Activated CD8-positive, alpha-beta memory T cell treated with anti-CD3 and anti-CD28 coated beads, Interleukin-2, amount 50 U/mL, for 24 hours (primary cell): Measurements from ENCODE around the gene EIF3A.
"Not testable (repeated sequence)": the region's sequence is repeated elsewhere in the genome, so short reads cannot be mapped to it uniquely, and the experiment has no call there.

Experiments used
- DNase-seq: peaks from one replicate; pipeline ENCODE4 v3.0.0-alpha.2; 2020; ENCODE audit errors: extremely low read depth

The EIF3A gene

GRCh38 chr10:119101366-119102098, 20.9 kb upstream of the EIF3A start:
- no peak for DNase-seq

- DNase-seq = no peak
Measured at GRCh38 chr10:119100434-119101238, 20.0 kb upstream of the EIF3A start.

- no peak for DNase-seq
Measured at GRCh38 chr10:119098576-119098975, 18.0 kb upstream of the EIF3A start.

DNA sequence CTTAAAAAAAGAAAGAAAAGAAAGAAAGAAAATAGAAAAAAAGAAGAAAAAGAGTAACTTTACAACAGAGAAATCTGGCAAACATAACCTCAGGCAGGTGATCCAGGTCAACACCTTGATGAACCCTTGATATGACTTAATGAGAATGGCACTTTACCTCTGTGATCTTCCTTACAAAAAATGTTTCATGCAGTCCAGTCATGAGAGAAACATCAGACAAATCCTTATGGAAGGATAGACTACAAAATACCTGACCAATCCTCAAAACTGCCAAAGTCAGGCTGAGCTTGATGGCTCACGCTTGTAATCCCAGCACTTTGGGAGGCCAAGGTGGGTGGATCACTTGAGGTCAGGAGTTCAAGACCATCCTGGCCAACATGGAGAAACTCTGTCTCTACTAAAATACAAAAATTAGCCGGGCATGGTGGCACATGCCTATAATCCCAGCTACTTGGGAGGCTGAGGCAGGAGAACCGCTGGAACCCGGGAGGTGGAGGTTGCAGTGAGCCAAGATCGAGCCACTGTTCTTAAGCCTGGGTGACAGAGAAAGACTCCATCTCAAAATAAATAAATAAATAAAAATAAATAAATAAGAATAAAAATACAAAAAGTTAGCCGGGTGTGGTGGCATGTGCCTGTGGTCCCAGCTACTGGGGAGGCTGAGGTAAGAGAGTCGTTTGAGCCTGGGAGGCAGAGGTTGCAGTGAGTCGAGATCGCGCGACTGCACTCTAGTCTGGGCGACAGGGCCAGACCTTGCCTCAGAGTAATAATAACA, 16.2 kb upstream of the EIF3A start:
- not testable (repeated sequence) for DNase-seq

GRCh38 chr10:119095640-119096039, 15.0 kb upstream of the EIF3A start:
- no peak for DNase-seq

GRCh38 chr10:119090968-119091367, 10.4 kb upstream of the EIF3A start:
- DNase-seq = no peak

GRCh38 chr10:119090026-119090795, 9.6 kb upstream of the EIF3A start:
- no peak for DNase-seq

DNA sequence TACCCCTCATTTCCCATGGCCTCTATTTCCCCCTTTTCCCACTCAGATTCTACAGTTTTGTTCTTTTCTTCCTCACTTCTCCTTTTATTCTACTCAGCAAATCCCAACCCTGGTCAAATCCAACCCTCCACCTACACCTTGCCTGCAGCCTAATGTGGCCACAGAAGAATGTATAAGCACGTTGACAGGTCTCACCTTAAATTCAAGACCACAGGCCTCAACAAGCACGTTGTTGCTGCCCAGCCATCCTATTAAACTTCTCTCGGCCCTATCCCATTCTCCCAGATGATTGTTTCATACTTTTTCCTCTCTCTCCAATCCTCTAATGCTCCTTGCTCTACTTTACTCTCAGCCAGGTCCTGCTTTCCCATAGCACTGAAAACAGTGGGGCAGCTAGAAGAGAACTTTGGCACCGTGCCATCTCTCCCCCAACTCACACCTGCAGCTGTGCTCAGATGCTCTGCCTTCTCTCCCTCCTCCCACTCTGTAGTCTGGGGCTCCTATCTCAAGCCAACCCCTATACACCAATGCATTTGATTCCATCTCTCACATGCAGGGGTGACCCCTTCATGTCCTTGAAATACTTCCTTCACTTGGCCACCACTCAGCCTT, 6.8 kb upstream of the EIF3A start:
- no peak for DNase-seq

DNA sequence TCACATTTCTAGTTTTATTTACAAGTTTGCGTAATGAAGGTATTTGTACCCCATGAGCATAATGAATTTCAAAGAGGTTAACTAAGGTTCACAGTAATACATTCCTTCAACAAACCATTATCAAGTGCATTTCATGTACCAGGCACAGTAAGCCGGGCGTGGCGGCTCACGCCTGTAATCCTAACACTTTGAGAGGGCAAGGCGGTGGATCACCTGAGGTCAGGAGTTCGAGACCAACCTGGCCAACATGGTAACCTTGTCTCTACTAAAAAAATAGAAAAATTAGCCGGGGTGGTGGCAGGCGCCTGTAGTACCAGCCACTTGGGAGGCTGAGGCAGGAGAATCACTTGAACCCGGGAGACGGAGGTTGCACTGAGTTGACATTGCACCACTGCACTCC, 4.3 kb upstream of the EIF3A start:
- no peak for DNase-seq

- no peak for DNase-seq
Measured at GRCh38 chr10:119079599-119080520, 757 bp downstream of the EIF3A start.

DNA sequence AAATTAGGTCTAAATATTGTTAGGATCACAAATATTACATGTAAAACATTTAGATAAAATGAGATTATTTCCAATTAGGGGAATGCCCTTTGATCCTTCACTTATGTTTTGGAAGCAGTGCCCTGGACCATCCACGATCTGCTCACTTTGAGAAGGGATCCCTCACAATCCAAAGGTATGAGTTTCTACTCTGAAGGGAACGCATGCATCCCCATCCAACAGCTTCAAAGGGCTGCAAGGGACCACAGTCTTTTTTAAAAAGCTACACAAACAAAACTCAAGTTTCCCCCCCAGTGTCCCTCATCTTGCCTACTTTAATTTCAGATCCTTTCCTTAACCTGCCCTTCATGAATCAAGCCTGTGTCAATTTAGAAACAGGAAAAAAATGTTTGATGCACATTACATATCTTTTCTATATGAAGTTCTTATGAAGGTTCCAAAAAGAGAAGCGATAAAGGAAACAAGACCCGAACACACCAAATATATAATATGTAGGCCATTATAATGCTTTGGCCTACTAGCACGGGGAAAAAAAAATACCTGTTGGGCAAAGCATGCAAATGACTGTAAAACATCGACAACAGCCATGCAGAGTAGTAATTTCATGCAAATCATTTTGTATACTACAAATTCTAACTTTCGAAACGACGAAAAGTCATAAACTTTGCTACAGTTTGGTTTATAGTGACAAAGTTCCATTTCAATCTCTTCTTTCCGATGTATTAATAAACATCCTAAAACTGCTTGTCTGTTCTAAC, 2.0 kb downstream of the EIF3A start:
- no peak for DNase-seq

- DNase-seq = no peak
Measured at GRCh38 chr10:119073584-119073983, 7.0 kb downstream of the EIF3A start.

DNA sequence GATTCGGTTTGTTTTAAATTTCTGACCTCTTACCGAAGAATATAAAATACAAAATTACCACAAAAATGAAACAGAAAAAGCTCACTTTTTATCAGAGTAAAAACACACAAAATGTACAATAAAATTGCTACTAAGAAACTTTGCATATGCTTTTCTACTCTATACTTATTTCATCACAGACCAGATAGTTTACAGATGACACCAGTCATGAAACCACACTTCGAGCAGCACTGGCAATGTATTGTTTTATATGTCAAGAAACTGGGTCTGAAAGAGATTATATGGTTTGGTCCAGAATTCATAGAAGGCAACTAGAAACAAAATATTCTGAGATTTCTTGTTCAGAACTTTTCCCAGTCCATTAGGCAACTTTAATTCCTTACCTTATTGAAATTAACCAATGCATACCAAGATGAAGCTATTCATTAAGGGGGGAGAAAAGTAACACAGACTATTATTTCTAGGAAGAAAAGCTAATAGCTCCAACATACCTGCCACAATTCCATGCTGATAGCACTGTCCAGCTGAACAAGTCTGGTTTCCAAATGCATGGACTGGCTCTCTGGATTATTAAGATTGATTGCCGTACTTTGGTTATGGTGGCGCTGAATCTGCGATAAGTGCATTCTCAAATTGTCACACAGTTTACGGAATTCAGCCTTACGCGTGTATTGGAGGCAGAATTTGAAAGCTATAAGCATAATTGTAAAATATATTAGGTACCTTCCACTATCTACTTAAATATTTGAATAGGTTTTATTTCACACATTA, 10.0 kb downstream of the EIF3A start:
- no peak for DNase-seq

DNA sequence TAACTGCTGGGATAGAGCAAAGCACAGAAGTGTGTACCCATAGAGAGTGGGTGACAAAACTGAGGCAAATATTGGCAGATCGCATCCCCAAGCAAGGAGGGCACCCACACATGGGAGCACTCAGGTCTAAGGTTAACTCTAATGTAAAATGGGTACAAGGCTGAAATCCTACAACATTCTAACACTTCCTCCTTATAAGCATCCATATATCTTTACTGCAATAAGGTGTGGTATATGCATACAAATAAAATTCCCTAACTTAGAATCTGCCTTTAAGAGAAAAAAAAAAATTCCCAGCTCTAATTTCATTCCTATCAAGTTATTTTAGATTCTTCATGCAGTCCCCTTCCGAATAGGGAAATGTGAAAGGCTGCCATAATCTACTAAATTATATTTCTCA, 18.7 kb downstream of the EIF3A start:
- no peak for DNase-seq

GRCh38 chr10:119061352-119061751, 19.3 kb downstream of the EIF3A start:
- no peak for DNase-seq

DNA sequence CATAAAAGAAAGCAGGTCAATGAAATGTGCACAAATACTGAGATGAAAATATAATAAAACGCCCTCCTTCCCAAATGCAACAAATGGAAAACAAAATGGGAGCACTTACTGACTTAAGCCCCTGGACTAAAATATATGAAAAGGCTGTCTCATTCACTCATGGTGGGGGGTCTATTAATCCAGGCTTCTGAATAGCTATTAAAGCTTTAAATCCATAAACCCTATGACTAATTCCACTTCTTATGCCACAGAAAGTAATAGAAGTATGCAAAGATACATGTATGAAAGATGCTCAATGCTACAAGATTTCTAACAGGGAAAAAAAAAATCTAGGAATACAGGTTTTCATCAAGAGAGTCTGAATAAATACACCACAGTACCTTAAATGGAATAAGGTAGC, 20.5 kb downstream of the EIF3A start:
- no peak for DNase-seq

DNA sequence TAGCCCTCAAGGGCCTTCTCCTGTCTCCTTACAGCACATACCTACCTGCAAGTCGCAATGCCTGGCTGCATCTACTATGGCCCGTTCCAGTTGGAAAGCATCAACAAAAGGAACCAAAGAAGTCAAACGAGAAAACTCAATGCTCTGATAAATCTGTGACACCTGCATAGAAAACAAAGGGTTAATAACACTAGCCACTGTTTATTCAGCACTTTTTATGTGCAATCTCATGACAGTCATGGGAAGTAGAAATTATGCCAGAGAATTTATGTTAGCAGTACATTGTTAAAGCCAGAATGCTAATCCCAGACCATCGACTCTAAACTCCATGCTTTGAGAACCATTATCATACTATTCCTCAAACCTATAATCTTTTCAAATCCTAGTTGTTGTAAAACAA, 21.1 kb downstream of the EIF3A start:
- DNase-seq = no peak

DNA sequence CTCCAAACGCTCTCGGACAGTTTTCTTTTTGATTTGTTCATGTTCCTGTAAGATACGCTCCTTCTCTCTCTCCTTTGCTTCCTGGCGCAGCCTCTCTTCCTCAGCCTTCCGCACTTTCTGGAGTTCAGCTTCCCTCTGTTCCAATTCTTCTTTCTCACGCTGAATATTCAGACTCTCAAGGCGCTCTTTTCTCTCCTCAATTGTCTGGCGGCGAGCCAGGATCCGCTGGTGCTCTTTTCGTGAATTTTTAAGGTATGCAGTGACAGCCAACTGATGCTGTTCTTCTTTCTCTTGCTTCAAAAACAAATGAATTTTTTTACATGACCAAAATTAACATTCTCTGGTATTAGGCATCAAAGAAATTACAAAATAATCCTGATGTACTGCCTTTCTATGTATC, 22.6 kb downstream of the EIF3A start:
- DNase-seq = no peak

DNA sequence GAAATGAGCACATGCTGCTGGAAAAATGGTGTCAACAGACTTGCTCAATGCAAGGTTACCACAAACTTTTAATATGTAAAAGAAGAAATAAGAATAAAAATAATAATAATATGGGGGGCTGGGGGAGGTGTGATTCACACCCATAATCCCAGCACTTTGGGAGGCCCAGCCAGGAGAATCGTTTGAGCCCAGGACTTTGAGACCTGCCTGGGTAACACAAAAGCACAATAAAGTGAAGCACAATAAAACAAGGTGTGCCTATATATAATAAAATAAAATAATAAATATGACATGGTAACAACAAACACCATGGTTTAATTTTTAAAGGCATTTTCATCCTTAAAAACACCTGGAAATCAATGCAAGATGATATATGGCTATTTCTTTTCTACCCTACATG, 25.1 kb downstream of the EIF3A start:
- no peak for DNase-seq
